Muscle of arm (tissue), 12 donors: ENCODE data around the gene PDGFD. TPM values are rescaled to one million over a fixed set of nuclear protein-coding genes. Genes with fewer than 3 reads are reported as not detected.
A peak's percentile ranks its signal among the peaks of the same experiment; 100 is the strongest.
"Not testable (repeated sequence)": the region's sequence is repeated elsewhere in the genome, so short reads cannot be mapped to it uniquely, and the experiment has no call there.

Experiments used
- DNase-seq: peaks from one replicate; pipeline ENCODE4 v3.0.0-alpha.2; 2013
- polyA plus RNA-seq, 12 donors: library from polyadenylated mRNA; unstranded; fragments of 120-200 nt; gene quantifications; one replicate each; pipeline ENCODE4 v1.2.1, GENCODE V29; 2013; ENCODE audit not compliant: insufficient read length in 12 of 12

The PDGFD gene
- polyA plus RNA-seq, 12 donors: 12.6 to 44.4 (median 20.3) TPM; not detected in 1

- DNase-seq: no peak
These were observed 108.4 kb downstream of the PDGFD start for GRCh38 chr11:104055596-104055995.

DNA sequence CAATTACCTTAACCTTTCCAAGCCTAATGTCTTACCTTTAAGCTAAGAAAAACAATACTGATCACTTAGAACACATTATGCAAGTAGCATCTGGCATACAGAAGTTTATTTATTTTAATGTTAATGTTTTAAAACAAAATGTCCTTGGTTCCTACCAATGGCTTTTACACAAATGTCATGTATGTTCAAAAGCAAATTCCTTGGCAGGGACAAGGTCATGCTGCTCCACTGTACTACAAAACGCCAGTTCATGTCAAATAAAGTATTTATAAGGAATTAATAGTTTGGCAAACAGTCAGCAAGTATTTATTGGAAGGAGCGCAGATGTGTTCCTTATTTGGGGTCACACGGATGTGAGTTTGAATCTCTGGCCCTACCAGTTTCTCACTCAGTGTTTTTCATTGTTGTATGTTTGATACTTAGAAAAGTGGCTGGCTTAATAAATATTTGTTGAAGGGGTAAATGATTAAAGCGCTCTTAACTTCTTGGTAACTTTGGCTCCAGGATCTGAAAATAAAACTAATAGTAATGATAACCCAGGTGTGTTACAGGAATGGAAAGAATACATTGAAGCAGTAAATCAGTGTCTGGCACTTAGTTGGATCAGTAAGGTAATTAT, 108.9 kb downstream of the PDGFD start:
- no peak for DNase-seq

GRCh38 chr11:104053743-104054478, 110.0 kb downstream of the PDGFD start:
- no peak for DNase-seq

GRCh38 chr11:104051778-104052177, 112.2 kb downstream of the PDGFD start:
- no peak for DNase-seq

- no peak for DNase-seq
These were observed 114.8 kb downstream of the PDGFD start for GRCh38 chr11:104049116-104049515.

- DNase-seq: not testable (repeated sequence)
These were observed 117.1 kb downstream of the PDGFD start for GRCh38 chr11:104046858-104047257.

- DNase-seq: no peak
These were observed 117.6 kb downstream of the PDGFD start for GRCh38 chr11:104046331-104046730.

- DNase-seq: no peak
These were observed 120.2 kb downstream of the PDGFD start for GRCh38 chr11:104043678-104044239.

DNA sequence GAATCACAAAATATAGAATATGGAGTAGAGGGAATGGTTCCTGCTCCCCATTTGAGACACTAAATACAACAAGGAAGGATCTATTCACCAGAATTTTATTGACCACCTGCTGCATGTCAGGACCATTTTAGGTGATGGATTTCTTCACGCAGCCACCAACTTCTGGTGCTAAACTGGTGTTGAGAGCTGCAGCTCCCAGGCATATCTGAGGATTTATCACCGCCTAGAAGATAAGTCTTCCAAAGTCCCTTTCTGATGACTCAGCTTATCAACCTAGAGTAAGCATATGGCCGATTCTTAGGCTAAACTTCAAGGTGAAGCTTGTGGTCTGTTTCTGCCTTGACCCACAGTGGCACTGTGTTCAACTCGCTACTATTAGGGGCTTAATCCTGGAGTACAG, 120.8 kb downstream of the PDGFD start:
- DNase-seq: no peak

DNA sequence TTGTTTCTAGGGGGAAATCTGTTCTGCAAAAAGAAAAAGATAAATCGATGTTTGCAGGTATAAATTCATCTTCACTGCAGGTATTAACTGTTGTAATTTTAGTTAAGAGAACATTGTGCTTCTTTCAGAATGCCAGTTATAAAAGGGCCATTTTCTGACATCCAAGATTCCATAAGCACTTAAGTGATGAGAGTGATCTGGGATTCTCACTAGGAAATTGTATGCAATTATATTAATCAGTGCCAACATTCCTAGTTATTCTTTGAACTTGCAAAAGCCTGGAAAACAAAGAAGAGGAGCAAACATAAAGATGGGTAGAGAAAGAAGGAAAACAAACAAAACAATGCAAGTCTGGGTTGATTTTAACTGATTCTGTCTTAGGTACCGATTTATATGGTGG, 122.2 kb downstream of the PDGFD start:
- no peak for DNase-seq

DNA sequence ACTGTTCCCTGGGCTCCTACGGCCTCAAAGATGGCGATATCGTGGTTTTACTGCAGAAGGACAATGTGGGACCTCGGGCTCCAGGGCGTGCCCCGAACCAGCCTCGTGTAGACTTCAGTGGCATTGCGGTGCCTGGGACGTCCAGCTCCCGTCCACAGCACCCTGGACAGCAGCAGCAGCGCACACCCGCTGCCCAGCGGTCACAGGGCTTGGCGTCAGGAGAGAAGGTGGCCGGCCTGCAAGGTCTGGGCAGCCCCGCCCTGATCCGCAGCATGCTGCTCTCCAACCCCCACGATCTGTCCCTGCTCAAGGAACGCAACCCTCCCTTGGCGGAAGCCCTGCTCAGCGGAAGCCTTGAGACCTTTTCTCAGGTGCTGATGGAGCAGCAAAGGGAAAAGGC, 127.0 kb downstream of the PDGFD start:
- DNase-seq: no peak

- DNase-seq: no peak
These were observed 127.4 kb downstream of the PDGFD start, which contains the start of gene DDI1 for GRCh38 chr11:104036588-104036987. Gene DDI1, plus strand, starts transcription at chr11:104036640. Its CDS starts 183 bp downstream, at chr11:104036823.

DNA sequence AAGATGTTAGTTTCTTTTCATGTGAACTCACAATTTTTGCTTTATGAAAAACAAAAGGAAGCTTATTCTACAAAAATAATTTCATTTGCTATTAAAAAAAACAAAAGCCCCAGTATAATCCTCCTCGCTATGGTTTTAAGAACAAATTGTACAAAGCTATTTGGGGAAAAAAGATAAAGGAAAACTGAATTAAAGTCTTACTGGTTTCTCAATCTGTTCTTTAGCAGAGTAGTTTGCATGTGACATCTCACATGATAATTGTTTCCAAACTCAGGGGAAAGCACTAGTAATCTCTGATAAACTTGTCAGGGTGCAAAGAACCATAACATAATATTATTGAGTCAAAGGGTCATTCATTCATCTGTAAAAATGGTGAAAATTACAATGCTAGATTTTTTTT, 130.4 kb downstream of the PDGFD start:
- DNase-seq: no peak

DNA sequence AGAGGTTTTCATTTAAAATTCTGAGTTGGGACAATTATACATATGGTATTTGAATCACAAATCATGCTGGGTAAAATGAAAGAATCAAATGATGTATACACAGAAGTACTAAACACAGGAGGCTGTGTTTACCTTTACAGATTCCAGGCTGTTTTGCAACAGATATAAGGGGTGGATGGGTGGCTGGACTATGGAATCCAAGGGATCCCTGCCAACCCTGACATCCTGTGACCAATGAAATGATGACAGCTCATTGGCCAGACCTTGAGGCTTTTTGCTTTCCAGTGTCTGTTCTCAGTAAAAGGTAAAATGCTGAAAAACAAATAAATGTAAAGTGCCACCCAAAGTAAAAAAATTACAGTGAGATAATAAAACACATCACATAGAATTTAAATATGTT, 130.8 kb downstream of the PDGFD start:
- no peak for DNase-seq

GRCh38 chr11:104028476-104029263, 135.3 kb downstream of the PDGFD start:
- no peak for DNase-seq

GRCh38 chr11:104024572-104024971, 139.4 kb downstream of the PDGFD start:
- no peak for DNase-seq

GRCh38 chr11:104015649-104016415, 148.1 kb downstream of the PDGFD start:
- no peak for DNase-seq

DNA sequence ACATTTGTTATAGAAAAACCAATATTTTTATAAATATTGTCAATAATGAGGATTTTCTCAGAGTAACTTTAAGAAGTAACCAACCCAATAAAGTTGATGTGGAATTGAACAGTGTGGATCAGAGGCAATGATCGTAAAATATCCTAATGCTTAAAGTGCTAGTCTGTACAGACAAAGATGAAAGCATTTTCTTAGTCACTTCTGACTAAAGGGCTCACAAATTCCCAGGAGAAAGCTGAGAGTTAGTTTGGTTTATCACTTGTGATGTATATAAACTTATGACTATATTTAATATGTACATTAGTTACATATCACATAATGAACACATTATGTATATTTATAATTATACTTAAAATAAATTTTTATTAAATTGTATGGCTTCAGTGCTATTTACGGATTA, 152.9 kb downstream of the PDGFD start:
- no peak for DNase-seq

DNA sequence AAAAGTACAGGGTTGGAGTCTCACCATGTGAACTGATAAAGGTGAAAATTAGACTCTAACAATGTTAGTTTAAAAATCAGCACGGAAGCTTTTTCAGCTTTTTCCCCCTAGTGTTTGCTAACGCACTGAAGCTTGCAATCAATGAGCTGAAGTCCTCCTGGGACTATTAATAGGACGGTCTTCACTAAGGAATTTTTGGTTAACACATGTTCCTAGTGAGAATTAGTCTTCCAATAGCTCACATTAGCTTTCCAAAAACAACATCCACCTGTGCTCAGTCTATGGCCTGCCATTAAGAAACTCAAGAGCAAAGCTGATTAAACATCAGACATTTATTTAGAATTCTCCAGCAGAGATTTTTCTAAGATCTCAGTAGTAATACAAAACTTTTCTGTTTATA, 154.2 kb downstream of the PDGFD start:
- peak; percentile 9 for DNase-seq

GRCh38 chr11:104005234-104005855, 158.6 kb downstream of the PDGFD start:
- DNase-seq: no peak

DNA sequence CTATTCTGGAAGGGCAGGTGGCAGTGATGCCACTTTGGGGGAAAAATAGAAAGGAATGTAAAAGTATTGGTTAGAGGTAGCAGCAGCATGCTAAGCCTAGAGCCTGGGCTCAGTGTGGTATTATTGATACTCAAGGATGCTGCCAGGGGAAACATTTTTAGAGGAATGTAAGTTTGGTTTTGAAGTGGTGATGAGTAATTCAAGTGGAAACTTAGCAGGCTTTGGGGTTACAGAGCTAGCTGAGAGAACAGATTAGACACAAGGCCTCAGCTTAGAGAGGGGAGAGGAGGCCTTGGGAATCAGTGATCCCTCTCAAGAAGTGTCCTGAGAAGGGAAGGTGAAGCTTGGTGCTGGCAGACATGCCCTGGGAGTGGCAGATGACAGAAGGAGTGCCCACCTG, 160.5 kb downstream of the PDGFD start:
- no peak for DNase-seq
